HG03064 (cell line): ENCODE data around the gene PALD1.
A peak's percentile ranks its signal among the peaks of the same experiment; 100 is the strongest.

ENCODE experiments used
- ATAC-seq: cut with Tn5 transposase; IDR thresholded peaks from one replicate; pipeline ENCODE4 v1.9.1; 2021; ENCODE audit warnings: low read depth; ENCODE audit not compliant: unreplicated experiment

Gene PALD1

DNA sequence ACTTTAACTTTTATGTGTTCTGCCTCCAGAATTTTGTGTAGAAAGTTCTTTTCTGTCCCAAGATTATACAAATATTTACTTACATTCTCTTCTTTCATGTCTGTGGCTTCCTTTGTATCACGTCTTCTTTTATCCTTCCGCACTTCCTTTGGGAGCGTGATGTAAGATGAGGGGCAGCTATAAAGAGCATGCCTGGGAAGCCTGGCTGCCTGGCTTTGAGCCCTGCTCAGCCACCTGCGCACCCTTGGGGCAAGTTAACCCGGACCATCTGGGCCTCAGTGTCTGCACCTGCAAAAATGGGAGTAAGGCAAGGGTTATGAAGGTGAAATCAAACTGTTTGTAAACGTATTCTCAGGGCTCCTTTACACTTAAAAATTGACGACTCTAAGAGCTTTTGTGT lies 25.2 kb downstream of the PALD1 start:
- no peak for ATAC-seq

DNA sequence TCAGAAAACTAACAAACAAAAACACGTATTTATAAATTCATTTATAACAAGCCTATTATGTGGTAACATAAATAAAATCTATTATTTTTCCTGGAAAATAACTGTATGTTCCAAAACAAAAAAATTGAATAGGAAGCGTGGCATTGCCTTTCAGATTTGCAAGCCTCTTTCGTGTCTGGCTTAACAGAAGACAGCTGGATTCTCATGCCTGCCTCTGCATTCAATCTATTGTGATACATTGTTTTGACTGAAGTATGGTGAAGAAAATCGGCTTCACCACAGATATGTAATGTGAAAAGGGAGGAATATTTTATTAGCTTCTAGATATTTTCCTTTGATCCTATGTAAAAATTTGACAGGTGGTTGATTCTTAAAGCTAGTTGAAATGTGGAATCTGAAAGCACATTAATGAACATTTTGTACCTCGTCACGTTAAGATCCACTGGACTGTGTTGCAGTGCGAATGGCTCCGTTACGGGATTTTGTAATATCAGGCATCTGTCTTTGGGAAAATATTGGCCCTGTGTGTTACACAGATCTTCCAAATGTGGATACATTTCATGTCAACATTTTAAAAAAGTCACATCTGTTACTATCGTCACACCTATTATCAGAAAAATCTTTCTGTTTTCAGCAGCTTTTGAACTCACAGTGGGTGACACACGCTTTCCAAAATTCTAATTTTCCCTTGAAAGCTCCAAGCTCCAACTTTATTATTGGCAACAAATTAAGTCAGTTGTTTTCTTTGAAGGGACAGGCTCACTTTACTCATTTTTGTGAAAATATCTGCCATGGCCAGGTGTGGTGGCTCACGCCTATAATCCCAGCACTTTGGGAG lies 26.2 kb downstream of the PALD1 start:
- ATAC-seq: no peak

DNA sequence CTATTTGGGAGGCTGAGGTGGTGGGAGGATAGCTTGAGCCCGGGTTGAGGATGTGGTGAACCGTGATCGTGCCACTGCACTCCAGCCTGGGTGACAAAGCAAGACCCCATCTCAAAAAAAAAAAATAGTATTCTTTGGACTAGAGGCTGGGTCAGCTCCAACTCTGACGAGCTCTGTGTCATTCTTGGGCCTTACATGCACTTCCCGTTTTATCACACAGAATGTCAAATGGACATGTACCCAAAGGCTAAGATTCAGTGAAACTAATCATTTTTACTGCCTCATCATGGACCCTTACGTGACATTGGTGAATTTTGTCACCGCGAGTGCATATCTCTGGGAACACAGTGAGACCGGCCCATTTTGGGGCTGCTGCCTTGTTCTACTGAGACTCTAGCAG lies 27.3 kb downstream of the PALD1 start:
- no peak for ATAC-seq

DNA sequence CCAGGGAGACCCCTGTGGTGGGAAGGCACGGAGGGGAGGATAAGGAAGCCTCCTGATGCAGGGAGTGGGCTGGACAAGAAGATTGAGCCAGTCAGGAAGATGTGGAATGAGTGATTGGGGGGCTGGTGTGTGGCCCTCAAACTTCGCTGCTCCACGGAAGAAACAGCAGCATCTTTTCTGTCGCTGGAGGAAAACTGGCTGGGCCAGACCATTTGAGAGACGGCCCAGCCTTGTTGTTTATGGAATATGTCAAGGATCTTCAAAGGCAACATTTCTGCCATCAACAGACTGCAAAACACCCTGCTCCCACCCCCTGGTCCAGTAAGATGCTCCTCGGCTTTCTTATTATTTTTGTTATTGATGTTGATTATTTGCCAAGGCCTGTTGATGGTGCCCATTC lies 29.4 kb downstream of the PALD1 start:
- ATAC-seq: no peak

DNA sequence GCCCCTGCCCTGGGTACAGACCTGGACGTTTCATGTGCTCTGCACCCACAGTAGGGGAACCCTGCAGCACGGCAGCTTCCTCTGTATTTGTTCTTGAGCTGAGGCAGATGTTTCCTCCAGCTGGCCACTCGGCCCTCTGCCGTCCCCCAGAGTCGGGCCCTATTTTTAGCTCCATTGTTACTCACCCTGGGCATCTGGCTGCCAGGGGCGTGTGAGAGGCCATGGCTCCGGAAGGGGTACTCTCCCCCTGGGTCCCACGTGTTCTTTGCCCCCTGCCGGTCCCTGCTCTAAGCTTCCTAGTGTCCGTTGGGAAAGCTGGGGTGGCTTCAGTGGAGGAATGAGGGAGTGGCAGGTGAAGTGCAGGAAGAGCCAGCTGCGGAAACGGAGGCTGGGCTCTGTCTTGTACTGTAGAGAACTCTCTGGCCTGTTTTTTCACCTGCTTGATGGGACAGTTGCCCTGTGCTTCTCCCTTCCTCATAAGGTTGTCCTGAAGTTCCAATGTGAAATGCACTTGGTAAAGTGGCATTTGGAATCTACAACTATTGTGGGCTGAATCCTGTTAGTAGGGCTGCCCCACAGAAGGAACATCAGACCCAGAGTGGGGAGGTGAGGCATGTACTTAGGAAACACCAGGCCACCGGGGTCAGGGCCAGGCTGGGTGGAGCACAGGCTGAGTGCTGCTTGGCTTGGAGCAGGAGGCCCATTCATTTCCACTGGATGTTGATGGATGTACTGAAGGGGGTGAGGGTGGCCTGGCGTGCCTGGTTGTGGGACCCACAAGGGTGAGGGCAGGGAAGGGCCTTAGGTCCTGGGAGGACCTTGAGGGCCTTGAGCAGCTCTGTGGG lies 30.6 kb downstream of the PALD1 start:
- no peak for ATAC-seq

DNA sequence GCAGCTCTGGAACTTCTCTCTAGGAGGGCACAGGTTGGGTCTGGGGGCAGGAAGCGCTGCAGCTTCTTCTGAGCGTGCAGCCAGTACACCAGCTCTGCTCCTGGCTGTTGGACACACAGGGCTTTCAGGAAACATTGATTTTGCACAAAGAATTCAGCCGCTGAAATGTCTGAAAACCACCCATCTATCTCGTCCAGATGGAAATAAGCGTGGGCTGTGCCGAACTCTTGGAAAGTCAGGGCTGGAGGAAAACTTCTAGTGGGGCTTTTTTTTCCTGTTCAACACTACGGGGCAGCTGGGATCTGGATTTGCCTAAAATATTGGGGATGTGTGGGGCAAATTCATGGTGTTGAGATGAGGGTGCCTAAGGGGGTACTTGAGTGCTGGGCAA lies 31.2 kb downstream of the PALD1 start:
- ATAC-seq: no peak

DNA sequence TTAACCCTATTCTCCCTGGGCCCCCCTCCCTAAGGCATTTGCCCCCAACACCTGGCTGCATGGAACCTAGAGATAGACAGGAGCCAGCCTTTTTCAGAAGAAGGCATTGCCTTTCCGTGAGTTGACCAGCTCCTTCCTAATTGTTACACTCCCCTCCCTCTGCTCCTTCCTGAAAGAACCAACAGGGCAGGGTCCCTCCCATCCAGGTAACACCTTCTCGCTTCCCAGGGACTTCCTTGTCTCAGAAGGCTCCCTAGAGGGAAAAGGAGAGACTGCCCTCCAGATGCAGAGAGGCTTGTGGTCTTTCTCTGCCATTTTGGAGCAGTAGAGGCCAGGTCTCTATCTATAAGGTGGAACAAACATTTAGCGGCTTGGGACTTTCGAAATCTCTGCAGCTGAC lies 31.9 kb downstream of the PALD1 start:
- no peak for ATAC-seq

DNA sequence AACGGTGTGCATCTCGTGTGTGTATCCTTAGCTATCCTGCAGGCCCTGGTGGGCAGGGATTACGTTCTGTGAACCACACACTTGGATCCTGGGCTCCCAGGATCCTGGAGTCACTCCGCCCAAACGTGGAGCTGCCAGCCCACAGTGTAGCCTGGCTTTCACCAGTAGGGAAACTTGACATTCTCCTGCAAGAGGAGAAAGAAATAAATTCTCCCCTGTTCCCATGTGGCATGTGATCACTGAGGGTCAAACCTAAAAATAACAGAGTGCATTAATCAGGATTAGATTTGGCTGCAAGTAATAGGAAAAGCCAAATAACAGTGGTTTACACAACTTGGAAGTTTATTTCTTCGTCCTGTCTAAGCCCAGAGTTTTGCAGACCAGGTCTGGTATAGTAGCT lies 32.3 kb downstream of the PALD1 start:
- ATAC-seq: no peak

DNA sequence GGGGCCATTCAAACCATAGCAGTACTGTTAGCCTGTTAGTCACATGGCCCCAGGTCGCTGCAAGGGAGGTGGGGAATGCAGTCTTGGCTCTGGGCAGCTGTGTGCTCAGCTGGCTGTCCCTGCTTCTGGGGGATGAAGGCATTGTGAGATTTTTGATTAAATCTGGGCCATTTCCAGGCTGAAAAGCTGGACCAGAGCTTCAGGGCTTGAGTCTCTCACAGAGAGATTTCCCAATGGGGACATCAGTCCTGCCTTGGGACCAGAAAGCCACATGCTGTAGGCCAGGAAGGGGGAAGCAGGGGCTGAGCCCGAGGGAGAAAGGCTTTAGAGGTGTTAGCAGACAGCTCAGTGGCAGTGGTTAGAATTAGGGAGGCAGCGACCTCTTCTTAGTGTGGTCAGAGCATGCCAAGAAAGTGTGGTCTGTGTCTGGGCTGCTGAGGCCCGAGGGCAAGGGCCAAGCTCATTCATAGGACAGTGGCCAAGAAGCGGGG lies 33.6 kb downstream of the PALD1 start:
- no peak for ATAC-seq

DNA sequence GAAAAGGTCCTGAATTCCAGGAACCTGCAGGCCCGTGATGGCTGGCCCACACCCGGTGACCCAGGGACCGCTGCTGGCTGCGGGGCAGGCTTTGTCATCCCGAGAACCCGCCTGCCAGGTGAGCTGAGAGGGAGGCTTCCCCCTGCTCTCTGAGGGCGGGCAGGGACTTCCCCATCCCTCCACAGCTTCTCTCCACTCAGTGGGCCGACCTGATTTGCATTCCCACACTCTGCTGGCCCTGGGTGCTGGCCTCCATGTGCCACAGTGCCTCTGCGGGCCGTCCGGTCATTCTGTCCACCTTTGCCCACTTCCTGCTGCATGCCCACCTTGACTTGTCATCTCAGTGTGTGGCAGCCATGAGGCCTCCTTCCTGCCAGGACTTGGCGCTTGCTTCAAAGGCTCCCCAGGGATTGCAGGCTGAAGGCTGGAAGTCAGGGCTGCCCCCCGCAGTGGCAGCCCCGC lies 35.3 kb downstream of the PALD1 start:
- ATAC-seq: peak; percentile 88

DNA sequence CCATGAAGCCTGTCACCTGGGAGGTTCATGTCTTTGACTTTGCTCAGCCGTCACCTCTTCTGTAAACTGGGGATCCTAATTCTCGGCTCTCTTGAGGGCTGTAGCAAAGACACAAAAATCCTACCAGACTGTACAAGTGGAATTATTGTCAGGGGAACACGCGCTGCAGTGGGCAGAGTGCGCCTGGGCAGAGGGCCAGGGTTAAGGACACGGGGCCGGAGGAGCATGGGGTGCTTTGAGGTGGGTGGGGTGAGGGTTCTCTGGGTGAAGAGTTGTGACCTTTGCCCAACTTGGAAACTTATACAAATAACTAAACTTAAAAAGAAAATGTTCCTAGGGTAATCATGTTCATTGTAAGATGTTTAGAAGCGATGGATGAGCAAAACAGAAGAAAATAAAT lies 36.0 kb downstream of the PALD1 start:
- no peak for ATAC-seq

DNA sequence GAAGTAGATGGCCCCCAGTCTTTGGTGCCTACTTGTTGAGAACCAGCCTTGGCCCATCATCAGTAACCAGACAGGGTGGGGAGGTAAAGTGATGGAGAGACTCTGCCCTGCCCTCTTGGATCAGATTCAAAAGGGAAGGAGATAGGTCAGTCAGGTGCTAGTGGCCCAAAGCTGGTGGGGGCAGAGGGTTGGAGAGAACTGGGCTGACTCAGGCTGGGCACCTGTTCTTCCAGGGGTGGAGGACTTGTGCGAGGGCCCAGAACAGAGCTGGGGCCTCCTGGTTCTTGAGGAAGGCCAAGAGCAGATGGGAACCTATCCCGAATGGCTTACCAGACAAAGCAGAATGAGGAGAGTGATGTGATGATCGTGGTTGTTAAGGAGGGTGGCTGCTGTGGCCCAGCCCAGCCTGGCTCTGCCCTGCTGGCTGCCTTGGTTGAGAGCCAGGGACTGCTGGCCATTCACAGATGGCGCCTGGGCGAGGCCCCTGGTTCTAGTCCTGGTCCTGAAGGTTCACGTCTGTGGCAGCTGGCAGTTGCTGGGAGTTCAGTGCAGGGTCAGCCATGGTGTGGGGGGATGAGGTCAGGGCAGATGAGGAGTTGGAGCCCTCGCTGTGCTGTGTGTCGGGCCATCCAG lies 36.6 kb downstream of the PALD1 start:
- no peak for ATAC-seq

DNA sequence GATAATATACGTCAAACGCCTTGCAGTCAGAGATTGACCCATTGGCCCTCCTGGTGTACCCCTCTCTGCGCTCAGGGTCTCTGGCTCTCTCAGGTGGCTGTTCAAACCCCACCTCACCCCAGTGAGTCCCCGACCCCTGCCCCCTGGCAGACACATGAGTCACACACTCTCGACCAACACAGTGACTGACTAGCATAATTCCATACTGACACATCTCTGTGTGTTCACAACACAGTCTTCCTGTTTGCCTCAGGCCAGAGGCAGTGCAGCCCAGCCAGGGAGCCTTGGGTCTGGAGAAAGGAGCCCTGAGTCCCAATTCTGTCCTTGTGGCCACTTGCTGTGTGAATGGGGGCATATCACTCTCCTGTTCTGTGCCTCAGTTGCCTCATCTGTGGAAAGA lies 40.1 kb downstream of the PALD1 start:
- ATAC-seq: no peak

DNA sequence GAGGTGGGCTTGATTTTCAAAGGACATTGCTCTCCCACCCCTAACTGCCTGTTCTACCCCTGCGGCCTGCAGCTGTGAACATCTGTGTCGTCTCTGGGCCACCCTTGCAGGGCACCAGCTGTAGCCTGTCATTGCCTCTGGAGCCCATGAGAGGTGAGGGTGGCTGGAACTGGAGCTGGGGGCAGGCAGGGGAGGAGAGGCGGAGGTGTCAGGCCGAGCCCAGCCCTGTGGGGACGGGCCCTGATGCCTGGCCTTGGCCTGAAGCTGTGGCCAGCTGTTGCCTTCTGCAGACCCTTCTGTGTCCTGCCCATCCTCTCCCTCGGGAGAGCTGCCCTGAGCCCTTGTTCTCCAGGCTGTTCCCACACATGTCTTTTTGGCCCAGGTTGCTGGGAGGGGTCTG lies 44.5 kb downstream of the PALD1 start:
- ATAC-seq: no peak

DNA sequence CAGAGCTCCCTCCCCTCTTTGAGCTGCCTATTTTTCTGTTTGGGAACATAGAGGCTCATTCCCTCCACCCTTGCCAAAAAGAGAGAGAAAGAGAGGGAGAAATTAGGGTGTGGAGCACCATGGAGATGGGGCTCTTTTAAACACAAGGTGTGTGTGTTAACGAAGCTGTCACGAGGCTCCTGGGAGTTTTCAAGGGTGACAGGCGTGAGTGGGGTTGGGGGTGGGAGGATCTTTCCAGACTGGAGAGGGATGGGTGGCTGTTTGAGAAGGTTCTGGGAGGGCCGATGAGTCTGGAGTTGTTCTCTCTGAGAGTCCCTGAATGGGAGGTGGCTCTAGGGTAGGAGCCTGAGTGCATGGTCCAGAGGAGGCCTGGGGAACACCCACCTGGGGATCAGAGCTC lies 45.0 kb downstream of the PALD1 start:
- ATAC-seq: no peak

DNA sequence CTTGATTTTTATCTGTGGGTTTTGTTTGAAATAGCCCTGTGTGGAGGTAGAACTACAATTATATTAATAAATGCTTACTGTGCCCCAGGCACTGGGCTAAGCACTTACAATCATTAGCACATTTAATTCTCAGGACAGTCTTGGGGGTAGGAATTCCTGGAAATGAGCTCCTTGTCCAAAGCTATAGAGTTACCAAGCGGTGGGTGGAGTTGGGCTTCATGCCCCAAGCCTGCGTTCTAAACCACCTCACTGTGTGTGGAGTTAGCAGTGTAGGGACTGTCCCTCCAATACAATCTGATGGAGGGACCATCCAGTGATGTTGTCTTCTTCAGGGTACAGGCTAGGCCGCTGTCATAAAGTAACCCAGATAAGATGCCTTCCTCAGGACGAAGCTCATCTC lies 49.7 kb downstream of the PALD1 start:
- ATAC-seq: no peak

DNA sequence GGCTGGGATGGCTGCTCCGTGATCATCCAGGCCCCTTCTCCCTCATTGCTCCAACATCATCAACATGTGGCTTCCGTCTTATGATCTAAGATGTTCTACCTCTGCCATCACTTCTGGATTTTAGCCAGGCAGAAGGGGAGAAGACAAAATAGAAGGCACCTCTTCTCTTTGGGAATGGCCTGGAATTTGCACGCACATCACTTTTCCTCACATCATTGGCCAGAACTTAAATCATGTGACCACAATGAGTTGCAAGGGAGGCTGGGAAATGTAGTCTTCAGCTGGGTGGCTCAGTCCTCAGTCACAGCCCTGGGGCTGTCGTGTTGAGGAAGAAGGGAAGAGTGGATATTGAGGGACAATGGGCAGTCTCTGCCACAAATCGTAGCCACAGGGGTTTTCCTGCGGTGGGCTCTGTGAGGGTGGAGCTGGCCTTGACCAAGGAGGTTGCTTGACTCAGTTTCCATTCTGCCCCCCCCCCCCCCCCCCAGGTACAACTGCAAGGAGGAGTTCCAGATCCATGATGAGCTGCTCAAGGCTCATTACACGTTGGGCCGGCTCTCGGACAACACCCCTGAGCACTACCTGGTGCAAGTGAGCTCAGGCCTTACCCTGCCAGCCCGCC lies 50.3 kb downstream of the PALD1 start:
- ATAC-seq: no peak

DNA sequence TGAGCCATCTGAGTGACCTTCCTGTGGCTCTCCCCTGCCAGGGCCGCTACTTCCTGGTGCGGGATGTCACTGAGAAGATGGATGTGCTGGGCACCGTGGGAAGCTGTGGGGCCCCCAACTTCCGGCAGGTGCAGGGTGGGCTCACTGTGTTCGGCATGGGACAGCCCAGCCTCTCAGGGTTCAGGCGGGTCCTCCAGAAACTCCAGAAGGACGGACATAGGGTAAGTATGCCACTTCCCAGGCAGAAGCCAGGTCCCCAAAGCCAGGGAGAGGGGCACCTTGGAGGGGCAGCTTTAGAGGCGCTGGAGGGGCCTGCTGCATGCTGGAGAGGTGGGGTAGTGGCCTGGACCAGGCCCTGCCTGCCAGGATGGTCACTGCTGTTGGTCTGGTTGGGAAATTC lies 51.3 kb downstream of the PALD1 start:
- no peak for ATAC-seq

DNA sequence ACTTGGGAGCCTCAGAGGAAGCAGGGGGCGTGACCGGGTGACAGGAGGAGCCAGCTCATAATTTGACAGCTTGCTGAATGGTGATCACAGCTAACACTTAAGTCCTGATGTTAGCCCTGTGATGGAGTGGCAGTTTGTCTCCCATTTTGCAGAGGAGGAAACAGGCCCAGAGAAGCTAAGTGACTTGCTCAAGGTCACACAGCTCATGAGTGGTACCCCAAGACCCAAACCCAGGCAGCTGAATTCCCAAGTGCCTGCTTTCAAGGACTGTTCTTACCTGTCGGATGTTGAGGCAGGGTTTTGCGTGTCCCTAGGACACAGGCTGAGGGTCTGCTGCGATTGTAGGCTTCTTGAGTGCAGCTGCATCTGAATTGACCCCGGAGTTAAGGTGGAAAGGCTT lies 51.7 kb downstream of the PALD1 start:
- no peak for ATAC-seq

DNA sequence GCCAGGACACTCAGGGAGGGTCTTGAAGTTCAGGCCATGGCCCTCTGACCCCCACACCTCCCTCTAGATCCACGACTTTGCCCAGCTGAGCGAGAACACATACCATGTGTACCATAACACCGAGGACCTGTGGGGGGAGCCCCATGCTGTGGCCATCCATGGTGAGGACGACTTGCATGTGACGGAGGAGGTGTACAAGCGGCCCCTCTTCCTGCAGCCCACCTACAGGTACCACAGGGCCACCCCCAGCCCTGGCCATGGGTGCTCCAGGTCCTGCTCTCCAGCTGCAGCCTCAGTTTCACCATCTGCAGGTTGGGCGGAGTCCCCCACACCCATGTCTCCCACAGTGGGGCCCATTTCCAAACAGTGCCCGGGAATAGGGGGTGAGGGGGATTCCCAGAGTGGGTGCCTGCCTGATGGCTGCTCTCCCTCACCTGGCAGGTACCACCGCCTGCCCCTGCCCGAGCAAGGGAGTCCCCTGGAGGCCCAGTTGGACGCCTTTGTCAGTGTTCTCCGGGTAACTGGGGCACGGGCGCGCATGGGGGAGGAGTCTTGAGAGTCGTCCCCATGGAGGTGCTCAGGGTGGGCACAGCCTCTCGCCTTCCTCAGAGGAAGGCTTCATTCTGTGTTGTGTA lies 54.1 kb downstream of the PALD1 start:
- ATAC-seq: no peak
